HepG2 (cell line): ENCODE data around the gene TBC1D5. TPM values are rescaled to one million over a fixed set of nuclear protein-coding genes. Genes with fewer than 3 reads are reported as not detected.

Source experiments
- ATAC-seq: fragments of 200-7000 bp; cut with Tn5 transposase; 3 replicates; pipeline ENCODE4 v1.9.1; 2020; ENCODE audit warnings: mild to moderate bottlenecking, moderate library complexity
- BruUV-seq: library from RNA; stranded (reverse); fragments of 400-500 nt; replicated peaks from 2 replicates; lab custom pipeline; 2021; lab: Mats Ljungman, UMichigan
- CTCF ChIA-PET: fragments of 300-600 bp; formaldehyde crosslinking; extraction: SDS; loops from one replicate; lab custom pipeline; 2021; ENCODE audit warnings: low total read pairs, inconsistent platforms, low intra/inter-chr PET ratio; lab: Yijun Ruan, JAX
- POLR2A ChIA-PET: fragments of 350-600 bp; sonication (Branson Sonifier 250); formaldehyde crosslinking; loops from one replicate; lab custom pipeline; 2020; ENCODE audit warnings: antibody characterized with exemption, inconsistent platforms; lab: Yijun Ruan, JAX
- DNase-seq: peaks from one replicate; pipeline ENCODE4 v3.0.0-alpha.2; 2015; ENCODE audit warnings: low spot score
- FAIRE-seq: peaks from 3 replicates; lab custom pipeline; 2011; peaks lifted over from hg19 to GRCh38; lab: Jason Lieb, UNC
- H2AFZ ChIP-seq: one replicate; pipeline ENCODE4 v1.6.1; 2011; ENCODE audit warnings: low read length, inconsistent platforms
- H3K27ac ChIP-seq: fragments of 300-600 bp; 3 replicates; pipeline ENCODE4 v1.8.0; 2011; ENCODE audit warnings: mixed run types, mild to moderate bottlenecking, mixed read lengths, low read length, inconsistent platforms; ENCODE audit not compliant: insufficient read depth; ENCODE audit errors: extremely low read length
- H3K27me3 ChIP-seq, 2 experiments: fragments of 200-600 bp in 1 of 2; 2 replicates in 1 of 2; 3 replicates in 1 of 2; pipeline versions ENCODE4 v1.6.0 to v1.8.0; 2011; ENCODE audit warnings: low read length in 2 of 2, mild to moderate bottlenecking in 2 of 2, moderate library complexity in 2 of 2, inconsistent platforms in 1 of 2; ENCODE audit not compliant: insufficient read depth in 2 of 2, control insufficient read depth in 1 of 2
- H3K36me3 ChIP-seq, 2 experiments: fragments of 200-600 bp in 1 of 2; replicated peaks in 1 of 2; 2 replicates in 1 of 2; 3 replicates in 1 of 2; pipeline versions ENCODE4 v1.5.1 to v1.8.0; 2011; ENCODE audit warnings: low read length in 2 of 2, inconsistent platforms in 1 of 2; ENCODE audit not compliant: insufficient read depth in 2 of 2, control insufficient read depth in 1 of 2
- H3K4me1 ChIP-seq: 2 replicates; pipeline ENCODE4 v1.5.1; 2012; ENCODE audit warnings: low read length, inconsistent platforms; ENCODE audit not compliant: insufficient read depth
- H3K4me2 ChIP-seq: 2 replicates; pipeline ENCODE4 v1.6.0; 2011; ENCODE audit warnings: low read depth, low read length, inconsistent platforms
- H3K4me3 ChIP-seq, 3 experiments: fragments of 200-600 bp in 1 of 3; sonication (generic), shearing (Covaris generic) in 1 of 3; replicated peaks in 1 of 3; 2 replicates each; pipeline ENCODE4 v1.5.1; 2011 to 2016; ENCODE audit warnings: low read length in 3 of 3, inconsistent platforms in 2 of 3, low read depth in 2 of 3, mild to moderate bottlenecking in 2 of 3, control low read depth in 1 of 3, mixed read lengths in 1 of 3; ENCODE audit not compliant: insufficient read depth in 1 of 3
- H3K79me2 ChIP-seq: one replicate; pipeline ENCODE4 v1.6.1; 2011; ENCODE audit warnings: low read length, inconsistent platforms; ENCODE audit not compliant: insufficient read depth
- H3K9ac ChIP-seq: 2 replicates; pipeline ENCODE4 v1.6.0; 2011; ENCODE audit warnings: mild to moderate bottlenecking, low read depth, low read length, inconsistent platforms; ENCODE audit not compliant: insufficient read depth
- H3K9me3 ChIP-seq: 2 replicates; pipeline ENCODE4 v1.5.1; 2012; ENCODE audit warnings: mild to moderate bottlenecking, low read length
- H4K20me1 ChIP-seq: 2 replicates; pipeline ENCODE4 v1.6.0; 2011; ENCODE audit warnings: inconsistent platforms, mild to moderate bottlenecking, low read length, moderate library complexity; ENCODE audit not compliant: insufficient read depth
- AHDC1 ChIP-seq: sonication (generic); formaldehyde crosslinking; IDR thresholded peaks from 2 replicates; pipeline ENCODE4 v1.5.1; 2020; ENCODE audit warnings: mild to moderate bottlenecking, missing genetic modification reagents, borderline replicate concordance
- CEBPZ ChIP-seq: IDR thresholded peaks from 2 replicates; pipeline ENCODE4 v1.6.1; 2012; ENCODE audit warnings: low read length, improper control_type of control experiment
- GATAD1 ChIP-seq: IDR thresholded peaks from 2 replicates; pipeline ENCODE4 v1.6.1; 2016; ENCODE audit warnings: missing genetic modification reagents, missing compliant biosample characterization
- GLMP ChIP-seq: sonication (generic); formaldehyde crosslinking; IDR thresholded peaks from 2 replicates; pipeline ENCODE4 v1.9.0; 2021; ENCODE audit warnings: missing genetic modification reagents, mild to moderate bottlenecking, borderline replicate concordance
- PHF5A ChIP-seq: IDR thresholded peaks from one replicate; pipeline ENCODE4 v1.6.1; 2018; ENCODE audit warnings: low read depth, missing genetic modification reagents; ENCODE audit not compliant: unreplicated experiment
- TGIF2 ChIP-seq: IDR thresholded peaks from 2 replicates; pipeline ENCODE4 v1.6.1; 2016; ENCODE audit warnings: control low read depth, missing compliant biosample characterization
- XBP1 ChIP-seq: sonication (generic); formaldehyde crosslinking; IDR thresholded peaks from 2 replicates; pipeline ENCODE4 v1.5.0; 2020; ENCODE audit warnings: missing genetic modification reagents
- ZNF564 ChIP-seq: sonication (generic); formaldehyde crosslinking; IDR thresholded peaks from 2 replicates; pipeline ENCODE4 v1.8.1; 2023; ENCODE audit warnings: mild to moderate bottlenecking, missing genetic modification reagents
- ZNF839 ChIP-seq: sonication (generic); formaldehyde crosslinking; IDR thresholded peaks from 2 replicates; pipeline ENCODE4 v1.4.0; 2020; ENCODE audit warnings: missing genetic modification reagents, mild to moderate bottlenecking, borderline replicate concordance
- WGBS: methylation state at CpG from one replicate; pipeline ENCODE4 v1.1.6; 2017; ENCODE audit warnings: low lambda C conversion rate; 5-methylcytosine and 5-hydroxymethylcytosine counted together
- in situ Hi-C: cut with HindIII; loops from 2 replicates; pipeline ENCODE4 v1.10.0; 2017; ENCODE audit warnings: low pct_unique_long_range_greater_than_20kb; ENCODE audit not compliant: extremely low pct_ligation_motif_present
- intact Hi-C: fragments of 100-400 bp; cut with micrococcal nuclease; formaldehyde crosslinking; loops from one replicate; pipeline ENCODE4 v1.10.0; 2022; ENCODE audit not compliant: unreplicated experiment
- polyA plus RNA-seq, 8 experiments: library from polyadenylated mRNA; depleted of rRNA in 3 of 8; stranded (reverse) in 7 of 8; unstranded in 1 of 8; fragments of >200 nt; fragmentation: Illumina TruSeq in 4 of 8; extraction: Trizol in 4 of 8; gene quantifications; 2 replicates each; pipeline versions ENCODE4 v1.2.1 to v1.2.3, GENCODE V29; 2011 to 2016; ENCODE audit warnings: low read depth in 4 of 8, missing spikeins in 1 of 8, mixed read lengths in 1 of 8; ENCODE audit not compliant: insufficient read depth in 1 of 8
- total RNA-seq, 5 experiments: library from RNA; depleted of rRNA; stranded (reverse); fragments of >200 nt; fragmentation: Illumina TruSeq; extraction: Trizol; gene quantifications; 2 replicates each; pipeline ENCODE4 v1.2.3, GENCODE V29; 2016; ENCODE audit warnings: low read depth in 1 of 5

Gene TBC1D5
- total and polyA plus RNA-seq, 2 of the 13 experiments (the other 11 are each of a cell fraction or from before 2014, with no cell fraction given): 19.2 to 33.3 TPM

- no peak for ATAC-seq
- Histone ChIP-seq H3K27ac (no peak overlapping the region), H3K9ac (no peak overlapping the region), H3K36me3 (no peaks in the 10 kb centered on the region), H2AFZ (no peak overlapping the region), H3K4me2 (no peak overlapping the region), H3K4me1 (no peaks in the 10 kb centered on the region), H3K9me3 (no peaks in the 10 kb centered on the region), H4K20me1 (no peaks in the 10 kb centered on the region), H3K27me3 (no peaks in the 10 kb centered on the region), H3K79me2 (no peaks in the 10 kb centered on the region), H3K4me3 (no peak overlapping the region)
- TF ChIP-seq TGIF2 (CRISPR knock-in tag) (no peak), ZNF839 (CRISPR knock-in tag) (no peak), PHF5A (CRISPR knock-in tag) (no peak)
- intact Hi-C loops: no loop called here
- POLR2A ChIA-PET: no interaction called here
- WGBS: 45% methylated on average over 5 of the region's 5 CpGs
- DNase-seq: no peak
- CTCF ChIA-PET: no interaction called here
- BruUV-seq: no TSS peak
- no peak for FAIRE-seq
- in situ Hi-C loops: no loop called here
Observed at GRCh38 chr3:17761563-17761962, 19.1 kb upstream of the TBC1D5 start.

- Histone ChIP-seq H3K27me3 (peaks cover 0 to 4% of the 10 kb centered on the region in 2 experiments; a peak in 1 of 5 replicates), H3K4me2 (no peak overlapping the region), H3K9ac (no peak overlapping the region), H4K20me1 (no peaks in the 10 kb centered on the region), H3K27ac (no peak overlapping the region), H3K79me2 (no peaks in the 10 kb centered on the region), H2AFZ (no peak overlapping the region), H3K4me1 (no peaks in the 10 kb centered on the region), H3K9me3 (no peaks in the 10 kb centered on the region), H3K4me3 (no peak overlapping the region), H3K36me3 (no peaks in the 10 kb centered on the region)
- DNase-seq (no peak), FAIRE-seq (no peak), ATAC-seq (no peak)
- BruUV-seq: no TSS peak
- ChIA-PET CTCF (no interaction called here), POLR2A (no interaction called here)
- in situ Hi-C loops: no loop called here
- WGBS: 36% methylated on average over 4 of the region's 4 CpGs
- intact Hi-C loops: no loop called here
- TF ChIP-seq ZNF564 (no peak), AHDC1 (no peak), GATAD1 (CRISPR knock-in tag) (no peak), CEBPZ (no peak), GLMP (no peak), XBP1 (CRISPR knock-in tag) (no peak)
Observed at GRCh38 chr3:17759901-17760300, 17.5 kb upstream of the TBC1D5 start.
